H9 (cell line): ENCODE measurements around the gene ADCY5. TPM values are rescaled to one million over a fixed set of nuclear protein-coding genes. Genes with fewer than 3 reads are reported as not detected.

Experiments used
- DNase-seq: peaks from one replicate; pipeline ENCODE4 v3.0.0-alpha.2; 2017
- H2AFZ ChIP-seq: one replicate; pipeline ENCODE4 v1.6.1; 2013; ENCODE audit warnings: mild to moderate bottlenecking, low read length, control low read depth, moderate library complexity
- H2AK5ac ChIP-seq: 2 replicates; pipeline ENCODE4 v1.6.1; 2013; ENCODE audit warnings: low read length, control low read depth, mixed read lengths; ENCODE audit not compliant: insufficient read length
- H2BK120ac ChIP-seq: one replicate; pipeline ENCODE4 v1.6.1; 2013; ENCODE audit warnings: low read depth, mild to moderate bottlenecking, low read length, control low read depth, inconsistent platforms; ENCODE audit not compliant: poor library complexity, severe bottlenecking
- H2BK12ac ChIP-seq: 2 replicates; pipeline ENCODE4 v1.6.1; 2013; ENCODE audit warnings: low read length, control low read depth, mixed read lengths, low read depth; ENCODE audit not compliant: insufficient read length
- H2BK15ac ChIP-seq: 2 replicates; pipeline ENCODE4 v1.6.1; 2013; ENCODE audit warnings: low read depth, low read length, control low read depth
- H2BK20ac ChIP-seq: one replicate; pipeline ENCODE4 v1.6.1; 2013; ENCODE audit warnings: low read depth, mild to moderate bottlenecking, low read length, control low read depth, inconsistent platforms; ENCODE audit not compliant: poor library complexity, severe bottlenecking
- H2BK5ac ChIP-seq: 2 replicates; pipeline ENCODE4 v1.6.1; 2013; ENCODE audit warnings: low read length, control low read depth, mixed read lengths; ENCODE audit not compliant: insufficient read length
- H3K14ac ChIP-seq: 2 replicates; pipeline ENCODE4 v1.6.1; 2013; ENCODE audit warnings: low read length, control low read depth; ENCODE audit not compliant: insufficient read depth
- H3K18ac ChIP-seq: 2 replicates; pipeline ENCODE4 v1.6.1; 2013; ENCODE audit warnings: low read depth, mild to moderate bottlenecking, mixed read lengths, low read length, control low read depth; ENCODE audit not compliant: insufficient read length
- H3K23ac ChIP-seq: 2 replicates; pipeline ENCODE4 v1.6.1; 2013; ENCODE audit warnings: low read length, control low read depth, mixed read lengths, low read depth; ENCODE audit not compliant: insufficient read length
- H3K23me2 ChIP-seq: 2 replicates; pipeline ENCODE4 v1.6.1; 2013; ENCODE audit warnings: low read depth, mild to moderate bottlenecking, mixed read lengths, low read length, control low read depth; ENCODE audit not compliant: insufficient read length, poor library complexity, severe bottlenecking
- H3K27ac ChIP-seq: 2 replicates; pipeline ENCODE4 v1.5.1; 2013; ENCODE audit warnings: low read length, control low read depth, mixed read lengths, low read depth; ENCODE audit not compliant: insufficient read length
- H3K27me3 ChIP-seq: 2 replicates; pipeline ENCODE4 v1.6.1; 2013; ENCODE audit warnings: low read length, control low read depth, inconsistent platforms; ENCODE audit not compliant: insufficient read depth
- H3K4ac ChIP-seq: 2 replicates; pipeline ENCODE4 v1.6.1; 2013; ENCODE audit warnings: low read depth, mild to moderate bottlenecking, control low read depth, inconsistent platforms, low read length, moderate library complexity
- H3K4me1 ChIP-seq: 2 replicates; pipeline ENCODE4 v1.6.1; 2013; ENCODE audit warnings: low read length, control low read depth, inconsistent platforms; ENCODE audit not compliant: insufficient read depth
- H3K4me2 ChIP-seq: 2 replicates; pipeline ENCODE4 v1.6.1; 2013; ENCODE audit warnings: low read length, control low read depth, mixed read lengths; ENCODE audit not compliant: insufficient read length, insufficient read depth
- H3K56ac ChIP-seq: 2 replicates; pipeline ENCODE4 v1.6.1; 2013; ENCODE audit warnings: low read depth, mild to moderate bottlenecking, mixed read lengths, low read length, control low read depth; ENCODE audit not compliant: insufficient read length
- H3K79me1 ChIP-seq: 2 replicates; pipeline ENCODE4 v1.6.1; 2013; ENCODE audit warnings: low read depth, mild to moderate bottlenecking, moderate library complexity, low read length, control low read depth, inconsistent platforms; ENCODE audit not compliant: insufficient read depth, poor library complexity, severe bottlenecking
- H3K79me2 ChIP-seq: 2 replicates; pipeline ENCODE4 v1.6.1; 2013; ENCODE audit warnings: low read length, control low read depth, inconsistent platforms; ENCODE audit not compliant: insufficient read depth
- H3K9ac ChIP-seq: 2 replicates; pipeline ENCODE4 v1.6.1; 2013; ENCODE audit warnings: low read length, control low read depth, mixed read lengths; ENCODE audit not compliant: insufficient read length; ENCODE audit errors: extremely low read depth
- H3K9me3 ChIP-seq: one replicate; pipeline ENCODE4 v1.6.1; 2013; ENCODE audit warnings: low read depth, low read length, inconsistent platforms; ENCODE audit not compliant: control insufficient read depth
- H3T11ph ChIP-seq: one replicate; pipeline ENCODE4 v1.6.1; 2013; ENCODE audit warnings: mild to moderate bottlenecking, low read length, control low read depth, inconsistent platforms
- H4K20me1 ChIP-seq: one replicate; pipeline ENCODE4 v1.6.1; 2013; ENCODE audit not compliant: control insufficient read depth, insufficient read length, insufficient read depth
- H4K5ac ChIP-seq: 2 replicates; pipeline ENCODE4 v1.6.1; 2013; ENCODE audit warnings: low read depth, mild to moderate bottlenecking, mixed read lengths, low read length, control low read depth; ENCODE audit not compliant: insufficient read length
- H4K8ac ChIP-seq: replicated peaks from 2 replicates; pipeline ENCODE4 v1.6.1; 2013; ENCODE audit warnings: low read length, control low read depth, mixed read lengths, low read depth; ENCODE audit not compliant: insufficient read length
- H4K91ac ChIP-seq: 2 replicates; pipeline ENCODE4 v1.6.1; 2013; ENCODE audit warnings: low read depth, mild to moderate bottlenecking, moderate library complexity, mixed read lengths, low read length, control low read depth; ENCODE audit not compliant: insufficient read length
- H3K27ac Mint-ChIP-seq, 3 experiments: 2 replicates in 2 of 3; 3 replicates in 1 of 3; pipeline ENCODE4 v1.8.0; 2020 to 2021; ENCODE audit warnings: mixed read lengths in 3 of 3, mild to moderate bottlenecking in 1 of 3, moderate library complexity in 1 of 3
- H3K27me3 Mint-ChIP-seq: 2 replicates; pipeline ENCODE4 v1.8.0; 2021; ENCODE audit warnings: low read depth, mild to moderate bottlenecking, moderate library complexity, mixed read lengths
- H3K36me3 Mint-ChIP-seq, 3 experiments: 2 replicates in 2 of 3; 3 replicates in 1 of 3; pipeline ENCODE4 v1.8.0; 2020 to 2021; ENCODE audit warnings: low read depth in 3 of 3, mixed read lengths in 3 of 3; ENCODE audit not compliant: insufficient read depth in 1 of 3
- H3K4me1 Mint-ChIP-seq, 2 experiments: 2 replicates each; pipeline ENCODE4 v1.8.0; 2020; ENCODE audit warnings: mixed read lengths in 2 of 2
- H3K4me3 Mint-ChIP-seq, 2 experiments: 2 replicates in 1 of 2; 3 replicates in 1 of 2; pipeline ENCODE4 v1.8.0; 2020 to 2021; ENCODE audit warnings: mild to moderate bottlenecking in 2 of 2, mixed read lengths in 2 of 2, moderate library complexity in 1 of 2
- H3K9me3 Mint-ChIP-seq, 2 experiments: 2 replicates in 1 of 2; 3 replicates in 1 of 2; pipeline ENCODE4 v1.8.0; 2020; ENCODE audit warnings: mild to moderate bottlenecking in 2 of 2, mixed read lengths in 2 of 2, moderate library complexity in 1 of 2
- CTCF ChIP-seq: fragments of 200-600 bp; sonication (generic); conservative IDR thresholded peaks from 3 replicates; pipeline ENCODE4 v1.8.0; 2021; ENCODE audit warnings: antibody characterized with exemption, mild to moderate bottlenecking
- WGBS: extraction: QIAGEN DNeasy Blood & Tissue Kit; methylation state at CpG from one replicate; pipeline ENCODE4 v1.1.7; 2013; ENCODE audit warnings: missing lambda C conversion rate, low lambda C conversion rate, mixed read lengths; ENCODE audit not compliant: insufficient read length; ENCODE audit errors: extremely low coverage; 5-methylcytosine and 5-hydroxymethylcytosine counted together
- total RNA-seq: library from RNA; stranded (reverse); gene quantifications from 2 replicates; pipeline ENCODE4 v1.2.1, GENCODE V29; 2021

ADCY5 gene
- total RNA-seq, 1 experiment from 2014 or later, result 5.0 TPM

- H4K20me1 ChIP-seq, result no peaks in the 10 kb centered on the region
- no peak overlapping the region for H4K8ac ChIP-seq
- 0 out of 2 replicates have a peak, but pooled peaks cover 2% of the 10 kb centered on the region for H3K27me3 ChIP-seq
- no peak overlapping the region for H3K18ac ChIP-seq
- H3K23ac ChIP-seq, result no peak overlapping the region
- H3K4me1 ChIP-seq, result no peaks in the 10 kb centered on the region; the same call in 1 of the 2 replicates
- H2AFZ ChIP-seq, result no peak overlapping the region
- no peak overlapping the region for H3K9ac ChIP-seq
- H3K4ac ChIP-seq, result no peak overlapping the region
- WGBS, result no CpG with 5 or more reads among the region's 2 CpGs
- H3K23me2 ChIP-seq, result no peaks in the 10 kb centered on the region
- no peaks in the 10 kb centered on the region for H3K79me2 ChIP-seq
- H3K4me1 Mint-ChIP-seq, result peaks cover 0 to 9% of the 10 kb centered on the region in 2 experiments; a peak in 1 of 4 replicates
- H3K4me2 ChIP-seq, result no peak overlapping the region
- H2BK12ac ChIP-seq, result no peak overlapping the region
- peaks cover 14% of the 10 kb centered on the region for H3K27me3 Mint-ChIP-seq
- H4K5ac ChIP-seq, result no peak overlapping the region
- no peak overlapping the region for H4K91ac ChIP-seq
- no peak for TF ChIP-seq CTCF
- no peak for DNase-seq
- H3K27ac Mint-ChIP-seq, result no peak overlapping the region
- no peaks in the 10 kb centered on the region for H3K9me3 Mint-ChIP-seq
- no peak overlapping the region for H2AK5ac ChIP-seq
- H3K36me3 Mint-ChIP-seq, result no peaks in the 10 kb centered on the region
- no peak overlapping the region for H3K56ac ChIP-seq
- no peak overlapping the region for H2BK5ac ChIP-seq
- no peak overlapping the region for H2BK120ac ChIP-seq
- H3K79me1 ChIP-seq, result no peaks in the 10 kb centered on the region
- no peak overlapping the region for H2BK20ac ChIP-seq
- no peak overlapping the region for H3T11ph ChIP-seq
- H2BK15ac ChIP-seq, result no peak overlapping the region
- H3K14ac ChIP-seq, result no peak overlapping the region; the same call in 1 of the 2 replicates
- H3K9me3 ChIP-seq, result no peaks in the 10 kb centered on the region
- H3K4me3 Mint-ChIP-seq, result no peak overlapping the region
- H3K27ac ChIP-seq, result no peak overlapping the region
Measured at GRCh38 chr3:123478314-123478713, 29.4 kb upstream of the ADCY5 start.
